Measurements from ENCODE around the gene PYHIN1.

Gene PYHIN1

DNA sequence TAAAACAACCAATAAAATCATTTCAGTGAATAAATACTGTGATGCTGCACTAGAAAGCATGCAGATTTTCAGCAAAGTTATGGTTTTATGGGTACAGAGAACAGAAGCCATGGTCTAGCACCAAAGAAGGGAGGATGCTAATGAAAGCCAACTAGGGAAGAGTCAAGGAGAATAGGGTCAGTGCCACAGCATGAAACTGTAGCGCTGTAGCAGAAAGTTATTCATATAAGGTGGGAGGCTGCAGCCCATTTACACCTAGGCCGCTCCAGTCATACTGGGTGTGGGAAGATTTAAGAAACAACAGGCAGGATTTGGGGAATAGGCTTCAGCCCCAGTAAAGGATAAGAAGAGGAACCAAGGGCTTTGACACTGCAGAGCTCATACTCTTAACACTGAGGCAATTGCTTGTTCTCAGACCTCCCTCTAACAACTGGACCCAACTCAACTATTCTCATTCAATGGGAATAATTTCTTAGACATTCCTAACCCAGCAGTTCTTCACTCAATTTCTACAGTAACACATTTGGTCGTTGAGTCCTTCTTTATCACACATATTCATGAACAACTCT, 82.7 kb downstream of the PYHIN1 start:
- no peak for DNase-seq (ENCODE audit: low spot score)

DNA sequence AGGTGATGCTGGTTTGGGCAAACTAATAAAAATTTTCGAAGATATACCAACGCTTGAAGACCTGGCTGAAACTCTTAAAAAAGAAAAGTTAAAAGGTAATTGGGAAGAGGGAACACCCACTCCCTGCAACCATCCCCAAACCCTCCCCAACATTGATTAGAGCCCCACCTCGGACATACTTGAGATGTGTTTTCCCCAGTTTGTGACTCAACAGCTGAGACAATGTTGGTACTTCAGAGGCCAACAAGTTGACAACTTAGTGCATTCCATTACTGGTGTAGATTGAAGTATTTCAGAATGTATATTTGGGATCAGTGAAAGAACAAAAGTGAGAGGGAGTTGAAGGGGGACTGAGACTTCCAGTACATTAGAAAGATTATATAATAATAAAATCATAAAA, 83.5 kb downstream of the PYHIN1 start:
- DNase-seq (ENCODE audit: low spot score), result no peak

DNA sequence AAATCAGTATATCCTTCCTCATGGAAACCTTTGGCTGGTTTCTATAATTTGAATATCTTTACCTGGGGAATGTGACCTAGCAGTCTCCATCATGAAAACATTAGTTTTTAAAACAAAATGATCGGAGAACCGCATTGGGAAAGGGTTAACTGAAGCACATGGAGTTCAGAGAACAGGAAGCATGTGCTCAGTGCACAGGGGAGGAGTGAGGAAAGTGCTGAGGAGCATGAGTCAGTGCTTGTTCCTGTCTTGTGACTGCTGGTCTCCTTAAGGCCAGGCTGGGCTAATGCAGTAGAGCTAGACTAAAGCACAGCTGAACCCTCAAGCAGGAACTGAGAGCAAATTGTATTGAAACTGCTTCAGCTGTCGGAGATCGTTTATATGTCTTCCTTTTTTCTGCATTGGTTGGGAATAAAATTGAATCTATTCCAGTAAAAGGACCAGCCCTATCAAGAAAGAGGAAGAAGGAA, 84.1 kb downstream of the PYHIN1 start:
- peak; percentile 83 for DNase-seq (ENCODE audit: low spot score)

DNA sequence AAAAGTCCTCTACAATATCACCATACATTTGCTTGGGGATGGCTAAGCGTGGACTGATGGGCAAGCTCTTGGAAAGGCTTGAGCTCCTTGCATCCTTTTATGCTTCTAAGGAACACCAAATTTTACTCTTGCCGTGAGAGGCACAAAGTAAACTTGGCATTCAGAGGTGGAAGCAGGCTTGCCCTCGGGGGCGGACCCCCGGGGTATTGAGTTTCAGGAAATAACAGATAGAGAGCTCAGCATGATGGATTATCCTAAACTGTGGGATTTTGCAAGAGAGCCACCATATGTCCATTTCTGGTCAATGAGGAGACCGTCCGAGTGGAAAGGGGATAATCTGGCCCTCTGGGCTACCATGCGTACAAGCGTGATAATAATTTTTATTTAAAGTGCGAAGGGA, 92.4 kb downstream of the PYHIN1 start:
- no peak for DNase-seq (ENCODE audit: low spot score)

DNA sequence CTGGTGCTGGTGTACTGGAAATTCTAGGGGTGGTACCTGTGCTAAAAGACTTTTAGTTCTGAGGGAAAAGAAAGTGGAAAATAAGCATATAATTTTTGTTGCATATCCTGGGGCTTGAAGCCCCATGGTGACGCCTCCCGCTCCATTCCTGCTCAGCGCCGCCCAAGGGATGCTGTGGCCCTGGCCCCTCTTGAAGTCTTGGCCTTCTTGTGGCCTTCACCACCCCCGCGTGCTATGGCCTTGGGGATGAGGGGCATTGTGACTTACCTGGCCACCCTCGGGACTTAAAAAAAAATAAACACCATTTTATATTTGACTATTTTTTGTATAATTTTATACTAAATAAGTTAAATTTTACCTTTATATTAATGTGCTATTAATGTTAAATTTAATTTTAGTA, 93.7 kb downstream of the PYHIN1 start:
- no peak for DNase-seq (ENCODE audit: low spot score)
